GM04504 (cell line): ENCODE data around the gene SLC35E2B.

Experiments
- DNase-seq: peaks from one replicate; pipeline ENCODE4 v3.0.0-alpha.2; 2012; ENCODE audit warnings: low read depth

The SLC35E2B gene

GRCh38 chr1:1623631-1624442, 68.8 kb downstream of the SLC35E2B start:
- DNase-seq = no peak

- no peak for DNase-seq
Measured at GRCh38 chr1:1623181-1623630, 69.4 kb downstream of the SLC35E2B start.

- no peak for DNase-seq
Measured at GRCh38 chr1:1622788-1623094, 69.9 kb downstream of the SLC35E2B start.

GRCh38 chr1:1622010-1622787, 70.4 kb downstream of the SLC35E2B start:
- DNase-seq = no peak

- DNase-seq = no peak
Measured at GRCh38 chr1:1621173-1622009, 71.2 kb downstream of the SLC35E2B start.

GRCh38 chr1:1620433-1621139, 72.0 kb downstream of the SLC35E2B start:
- no peak for DNase-seq

- no peak for DNase-seq
Measured at GRCh38 chr1:1619917-1620361, 72.7 kb downstream of the SLC35E2B start.

- DNase-seq = no peak
Measured at GRCh38 chr1:1618396-1619068, 74.1 kb downstream of the SLC35E2B start.

- DNase-seq = no peak
Measured at GRCh38 chr1:1617925-1618324, 74.7 kb downstream of the SLC35E2B start.

- no peak for DNase-seq
Measured at GRCh38 chr1:1617516-1617915, 75.1 kb downstream of the SLC35E2B start.

- no peak for DNase-seq
Measured at GRCh38 chr1:1616838-1617237, 75.8 kb downstream of the SLC35E2B start.

- DNase-seq = no peak
Measured at GRCh38 chr1:1616045-1616790, 76.4 kb downstream of the SLC35E2B start.

- DNase-seq = peak; percentile 90
Measured at GRCh38 chr1:1615256-1616044, 77.1 kb downstream of the SLC35E2B start, which contains the start of gene MIB2. TSS of gene MIB2 (plus strand) at chr1:1615500. CDS start at chr1:1623453, 7,953 bp downstream.

GRCh38 chr1:1614954-1615255, 77.7 kb downstream of the SLC35E2B start:
- DNase-seq = no peak

GRCh38 chr1:1614204-1614953, 78.2 kb downstream of the SLC35E2B start:
- no peak for DNase-seq

GRCh38 chr1:1613509-1614082, 79.0 kb downstream of the SLC35E2B start:
- DNase-seq = no peak

- DNase-seq = no peak
Measured at GRCh38 chr1:1612104-1612400, 80.5 kb downstream of the SLC35E2B start.

- no peak for DNase-seq
Measured at GRCh38 chr1:1610796-1611195, 81.8 kb downstream of the SLC35E2B start.
